ENCODE measurements around the gene SEMA6B. TPM values are rescaled to one million over a fixed set of nuclear protein-coding genes. Genes with fewer than 3 reads are reported as not detected.

SEMA6B gene
- polyA plus RNA-seq, 1 of the 3 experiments (the other 2 are of a cell fraction) = 3.7 TPM

DNA sequence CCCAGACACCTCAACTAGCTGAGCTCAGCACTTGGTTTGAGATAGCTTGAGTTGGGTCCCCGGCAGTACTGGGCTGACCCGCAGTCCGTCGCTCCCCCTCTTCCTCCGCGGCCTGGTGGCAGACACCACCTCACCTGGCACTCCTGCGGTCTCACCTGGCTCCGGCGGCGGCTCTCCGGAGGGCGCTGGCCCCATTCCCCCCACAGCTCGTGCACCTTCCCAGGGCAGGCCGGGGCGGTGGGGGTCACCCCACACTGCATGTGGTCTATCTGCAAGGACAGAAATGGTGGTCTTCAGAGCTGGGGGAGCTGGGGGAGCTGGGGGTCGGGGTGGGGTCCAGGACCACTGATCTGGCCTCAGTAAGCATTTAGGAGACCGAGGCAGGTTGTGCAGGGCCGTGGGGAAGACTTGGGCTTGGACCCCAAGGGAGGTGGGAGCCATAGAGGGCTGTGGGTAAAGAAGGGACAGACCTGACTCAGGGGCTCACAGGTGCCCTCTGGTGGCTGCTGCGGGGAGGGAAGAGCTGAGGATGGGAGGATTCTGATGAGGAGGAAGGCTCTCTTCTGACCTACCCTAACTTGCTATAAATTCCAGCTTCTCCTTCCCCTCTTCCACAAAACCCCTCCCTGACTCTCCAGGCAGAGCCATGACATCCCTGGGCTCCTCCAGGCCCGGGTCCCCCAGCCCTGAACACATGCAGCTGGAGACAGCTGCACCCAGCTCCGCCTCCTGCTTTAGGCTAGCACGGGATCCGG, 34.5 kb downstream of the SEMA6B start:
- no peaks in the 10 kb centered on the region for H3K79me2 ChIP-seq (ENCODE audit: insufficient read depth)
- H3K27me3 ChIP-seq (ENCODE audit: insufficient read depth) = no peaks in the 10 kb centered on the region
- H3K9ac ChIP-seq = no peak overlapping the region
- H2AFZ ChIP-seq (ENCODE audit: low read depth) = no peak overlapping the region
- peak; percentile 79 for DNase-seq
- no peaks in the 10 kb centered on the region for H3K9me2 ChIP-seq
- H3K36me3 ChIP-seq (replicated peaks in 1 of 2; ENCODE audit: control insufficient read depth in 1 of 2, insufficient read depth in 2 of 2, low read length in 1 of 2) = no peaks in the 10 kb centered on the region
- WGBS (ENCODE audit: low lambda C conversion rate) = 57% methylated on average over 20 of the region's 23 CpGs
- TF ChIP-seq, protein P1, sequence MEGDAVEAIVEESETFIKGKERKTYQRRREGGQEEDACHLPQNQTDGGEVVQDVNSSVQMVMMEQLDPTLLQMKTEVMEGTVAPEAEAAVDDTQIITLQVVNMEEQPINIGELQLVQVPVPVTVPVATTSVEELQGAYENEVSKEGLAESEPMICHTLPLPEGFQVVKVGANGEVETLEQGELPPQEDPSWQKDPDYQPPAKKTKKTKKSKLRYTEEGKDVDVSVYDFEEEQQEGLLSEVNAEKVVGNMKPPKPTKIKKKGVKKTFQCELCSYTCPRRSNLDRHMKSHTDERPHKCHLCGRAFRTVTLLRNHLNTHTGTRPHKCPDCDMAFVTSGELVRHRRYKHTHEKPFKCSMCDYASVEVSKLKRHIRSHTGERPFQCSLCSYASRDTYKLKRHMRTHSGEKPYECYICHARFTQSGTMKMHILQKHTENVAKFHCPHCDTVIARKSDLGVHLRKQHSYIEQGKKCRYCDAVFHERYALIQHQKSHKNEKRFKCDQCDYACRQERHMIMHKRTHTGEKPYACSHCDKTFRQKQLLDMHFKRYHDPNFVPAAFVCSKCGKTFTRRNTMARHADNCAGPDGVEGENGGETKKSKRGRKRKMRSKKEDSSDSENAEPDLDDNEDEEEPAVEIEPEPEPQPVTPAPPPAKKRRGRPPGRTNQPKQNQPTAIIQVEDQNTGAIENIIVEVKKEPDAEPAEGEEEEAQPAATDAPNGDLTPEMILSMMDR (IDR thresholded peaks at IDR 0.05) = peak; percentile 67
- peak; percentile 42; the same call in 1 of the 2 replicates for TF ChIP-seq SMC3 (IDR thresholded peaks at IDR 0.05; ENCODE audit: low read depth, low read length)
- no peak for TF ChIP-seq EZH2phosphoT487 (IDR thresholded peaks at IDR 0.05; ENCODE audit: borderline replicate concordance, low read depth)
- TF ChIP-seq ELF1 (IDR thresholded peaks at IDR 0.05) = no peak
- TF ChIP-seq MEF2A (IDR thresholded peaks at IDR 0.05; ENCODE audit: borderline replicate concordance, low read depth) = no peak
- TF ChIP-seq RAD21 (IDR thresholded peaks at IDR 0.05; ENCODE audit: low read length) = peak; percentile 38
- no peak for TF ChIP-seq MXI1 (IDR thresholded peaks at IDR 0.05; ENCODE audit: low read depth, low read length)
- no peak for TF ChIP-seq JUND (IDR thresholded peaks at IDR 0.05)
- no peak for TF ChIP-seq FOXM1 (IDR thresholded peaks at IDR 0.05; ENCODE audit: low read depth)
- TF ChIP-seq FOSL2 (IDR thresholded peaks at IDR 0.05; ENCODE audit: borderline replicate concordance, low read depth) = no peak
- TF ChIP-seq, protein P2, sequence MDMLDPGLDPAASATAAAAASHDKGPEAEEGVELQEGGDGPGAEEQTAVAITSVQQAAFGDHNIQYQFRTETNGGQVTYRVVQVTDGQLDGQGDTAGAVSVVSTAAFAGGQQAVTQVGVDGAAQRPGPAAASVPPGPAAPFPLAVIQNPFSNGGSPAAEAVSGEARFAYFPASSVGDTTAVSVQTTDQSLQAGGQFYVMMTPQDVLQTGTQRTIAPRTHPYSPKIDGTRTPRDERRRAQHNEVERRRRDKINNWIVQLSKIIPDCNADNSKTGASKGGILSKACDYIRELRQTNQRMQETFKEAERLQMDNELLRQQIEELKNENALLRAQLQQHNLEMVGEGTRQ (IDR thresholded peaks at IDR 0.05; ENCODE audit: borderline replicate concordance, low read depth, low read length) = no peak
- TF ChIP-seq FOXJ3 (CRISPR knock-in tag; IDR thresholded peaks at IDR 0.05) = no peak
- peak; percentile 35; the same call in 1 of the 2 replicates for TF ChIP-seq RCOR1 (IDR thresholded peaks at IDR 0.05; ENCODE audit: low read length)
- POLR2A ChIA-PET = interaction anchor here (0.6 to 0.8 kb wide), 3 partner anchors 10 to 258 kb away, joined by 3 to 4 read pairs (median 4); partner anchors contain the start of gene PLIN5
- no peak overlapping the region for H3K27ac ChIP-seq (ENCODE audit: low read depth in 2 of 2, low read length in 1 of 2)
- H4K20me1 ChIP-seq (ENCODE audit: insufficient read depth) = no peaks in the 10 kb centered on the region
- no peaks in the 10 kb centered on the region for H3K4me1 ChIP-seq (ENCODE audit: control insufficient read depth in 1 of 2, insufficient read depth in 2 of 2, low read depth in 1 of 2, low read length in 1 of 2)
- CTCF ChIA-PET = interaction anchor here (0.6 to 7.2 kb wide), 32 partner anchors 10 to 431 kb away, joined by 3 to 78 read pairs (median 4); partner anchors contain the start of genes LRG1, PLIN5 and SEMA6B
- H3K9me3 ChIP-seq = no peaks in the 10 kb centered on the region
- no peaks in the 10 kb centered on the region for H3F3A ChIP-seq (replicated peaks; ENCODE audit: insufficient read depth)
- H3K4me3 ChIP-seq (ENCODE audit: low read depth in 2 of 2, low read length in 1 of 2) = no peak overlapping the region
- no peak overlapping the region for H3K4me2 ChIP-seq
